Measurements from ENCODE around the gene KNDC1. TPM values are rescaled to one million over a fixed set of nuclear protein-coding genes. Genes with fewer than 3 reads are reported as not detected.

The KNDC1 gene
- total RNA-seq, 2 experiments from 2014 or later: 0.32 TPM; not detected in 1

GRCh38 chr10:133185421-133185820, 25.4 kb downstream of the KNDC1 start:
- no peaks in the 10 kb centered on the region for H3K36me3 Mint-ChIP-seq
- H3K4me1 Mint-ChIP-seq: no peaks in the 10 kb centered on the region
- no peak overlapping the region for H3K4me3 Mint-ChIP-seq
- H3K27ac Mint-ChIP-seq: no peak overlapping the region
- no peak for DNase-seq
- peaks cover 5% of the 10 kb centered on the region for H3K9me3 Mint-ChIP-seq (ENCODE audit: low read depth)
- no peak for ATAC-seq
- no peaks in the 10 kb centered on the region for H3K27me3 Mint-ChIP-seq
- CTCF ChIA-PET: no interaction called here

- no peak overlapping the region for H3K4me3 Mint-ChIP-seq
Observed at GRCh38 chr10:133185916-133186315, 25.9 kb downstream of the KNDC1 start.

GRCh38 chr10:133186416-133187090, 26.5 kb downstream of the KNDC1 start:
- Mint-ChIP-seq H3K4me3 (no peak overlapping the region), H3K9me3 (ENCODE audit: low read depth) (peaks cover 5% of the 10 kb centered on the region)

More at GRCh38 chr10:133185916-133186315, 25.9 kb downstream of the KNDC1 start:
- Mint-ChIP-seq H3K4me1 (no peaks in the 10 kb centered on the region), H3K36me3 (no peaks in the 10 kb centered on the region), H3K9me3 (ENCODE audit: low read depth) (peaks cover 5% of the 10 kb centered on the region), H3K27ac (no peak overlapping the region), H3K27me3 (no peaks in the 10 kb centered on the region)
- DNase-seq (no peak), ATAC-seq (no peak)
- CTCF ChIA-PET: no interaction called here

DNA sequence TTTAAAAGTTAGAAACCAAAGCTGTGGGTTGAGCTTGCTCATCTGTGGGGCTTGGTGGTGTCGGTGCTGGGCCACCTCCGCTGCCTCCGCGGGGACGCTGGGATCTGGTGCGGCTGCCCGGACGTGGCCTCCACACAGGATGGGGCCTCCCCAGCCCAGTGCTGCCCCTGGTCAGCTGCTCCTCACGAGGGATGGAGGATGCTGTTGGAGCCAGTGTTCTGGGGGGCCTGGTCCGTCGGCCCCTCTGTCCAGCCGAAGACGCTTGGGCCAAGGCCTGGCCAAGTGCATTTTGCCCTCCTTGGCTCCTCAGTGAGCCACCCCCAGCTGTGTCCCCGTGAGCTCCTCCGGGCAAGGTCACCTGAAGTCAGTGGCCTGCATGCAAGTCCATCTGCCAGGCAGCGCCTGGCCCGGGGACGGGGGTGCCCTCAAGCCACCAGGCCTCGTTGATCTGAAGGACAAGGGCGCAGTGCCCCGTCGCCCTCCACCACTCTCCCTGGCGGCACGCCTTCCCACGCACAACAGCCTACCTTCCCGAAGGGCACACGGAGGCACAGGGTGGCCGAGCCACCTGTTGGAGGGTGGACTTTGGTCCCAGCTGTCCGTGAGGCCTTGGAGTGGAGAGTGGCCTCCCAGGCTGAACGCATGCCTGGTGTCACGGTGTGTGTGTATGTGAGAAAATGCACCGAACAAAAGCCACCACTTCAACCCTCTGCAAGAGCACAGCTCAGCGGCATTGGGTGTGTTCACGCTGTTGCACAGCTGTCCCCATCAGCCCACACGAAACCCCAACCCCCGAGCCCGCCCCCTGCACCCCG, 27.3 kb downstream of the KNDC1 start:
- CTCF ChIA-PET: no interaction called here
- DNase-seq (no peak), ATAC-seq (no peak)
- H3K9me3 Mint-ChIP-seq (ENCODE audit: low read depth): peaks cover 5% of the 10 kb centered on the region
- no peaks in the 10 kb centered on the region for H3K36me3 Mint-ChIP-seq
- H3K27me3 Mint-ChIP-seq: peaks cover 6% of the 10 kb centered on the region
- no peaks in the 10 kb centered on the region for H3K4me1 Mint-ChIP-seq
- H3K27ac Mint-ChIP-seq: no peak overlapping the region
- H3K4me3 Mint-ChIP-seq: no peak overlapping the region

More at GRCh38 chr10:133186416-133187090, 26.5 kb downstream of the KNDC1 start:
- ATAC-seq (no peak), DNase-seq (no peak)
- H3K4me1 Mint-ChIP-seq: no peaks in the 10 kb centered on the region
- H3K27me3 Mint-ChIP-seq: no peaks in the 10 kb centered on the region
- no peak overlapping the region for H3K27ac Mint-ChIP-seq
- CTCF ChIA-PET: no interaction called here
- no peaks in the 10 kb centered on the region for H3K36me3 Mint-ChIP-seq

DNA sequence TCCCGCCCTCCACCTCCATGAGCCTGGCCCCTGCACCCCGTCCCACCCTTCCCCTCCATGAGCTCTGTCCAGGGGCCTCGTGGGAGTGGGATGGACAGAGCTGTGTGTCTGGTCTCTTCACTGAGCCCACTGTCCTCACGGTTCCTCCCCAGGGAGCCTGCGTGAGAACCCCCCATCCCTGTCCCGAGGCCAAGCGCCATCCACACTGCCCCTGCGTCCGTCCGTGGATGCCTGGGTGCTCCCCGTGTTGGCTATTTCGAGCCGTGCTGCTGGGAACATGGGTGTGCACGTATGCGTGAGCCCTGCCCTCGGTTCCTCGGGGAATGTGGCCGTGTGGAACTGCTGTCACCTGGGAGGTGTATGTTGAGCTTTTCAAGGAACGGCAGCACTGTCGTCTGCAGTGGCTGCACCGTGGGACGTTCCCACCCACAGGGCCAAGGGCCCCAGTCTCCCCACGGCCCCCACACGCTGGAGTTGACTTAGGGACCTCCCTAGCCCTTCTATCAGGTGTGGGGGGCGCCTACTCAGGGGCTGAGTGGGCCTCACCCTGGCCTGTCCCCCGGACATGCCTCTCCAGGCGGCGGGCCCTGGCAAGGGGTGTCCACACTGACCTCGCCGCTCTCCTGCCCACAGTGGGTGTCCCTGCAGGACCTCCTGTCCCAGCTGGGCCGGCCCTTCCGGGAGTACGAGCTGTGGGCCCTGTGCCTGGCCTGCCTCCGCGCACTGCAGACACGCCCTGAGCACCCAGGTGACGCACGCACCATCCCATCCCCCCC, 28.1 kb downstream of the KNDC1 start:
- ATAC-seq: no peak
- CTCF ChIA-PET: no interaction called here
- H3K4me3 Mint-ChIP-seq: no peak overlapping the region

GRCh38 chr10:133189256-133189655, 29.2 kb downstream of the KNDC1 start:
- Mint-ChIP-seq H3K4me3 (no peak overlapping the region), H3K27ac (no peak overlapping the region), H3K9me3 (ENCODE audit: low read depth) (peaks cover 2% of the 10 kb centered on the region), H3K4me1 (no peaks in the 10 kb centered on the region), H3K27me3 (peaks cover 14% of the 10 kb centered on the region), H3K36me3 (no peaks in the 10 kb centered on the region)
- CTCF ChIA-PET: no interaction called here
- no peak for DNase-seq
- ATAC-seq: no peak

More for the DNA sequence above, 28.1 kb downstream of the KNDC1 start:
- Mint-ChIP-seq H3K27ac (no peak overlapping the region), H3K27me3 (peaks cover 10% of the 10 kb centered on the region), H3K9me3 (ENCODE audit: low read depth) (peaks cover 5% of the 10 kb centered on the region), H3K4me1 (no peaks in the 10 kb centered on the region), H3K36me3 (no peaks in the 10 kb centered on the region)
- no peak for DNase-seq

DNA sequence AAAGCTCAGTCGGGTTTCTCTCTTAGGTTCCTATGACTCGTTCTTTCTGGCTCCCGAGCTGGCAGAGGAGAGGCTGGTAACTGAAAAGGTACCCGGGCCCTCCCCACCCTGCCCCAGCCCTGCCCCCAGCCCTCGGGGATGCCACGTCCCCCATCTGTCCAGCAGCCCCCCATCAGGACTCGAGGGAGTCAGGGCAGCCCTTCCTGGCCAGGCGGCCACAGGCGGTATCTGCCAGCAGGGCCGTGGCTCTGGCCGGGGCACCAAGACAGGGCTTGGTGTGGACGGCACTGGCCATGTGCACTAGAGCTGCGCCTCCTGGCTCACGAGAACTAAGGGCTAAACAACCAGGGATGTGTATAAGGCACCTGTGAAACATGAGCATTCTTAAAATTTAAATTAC, 29.7 kb downstream of the KNDC1 start:
- H3K4me3 Mint-ChIP-seq: no peak overlapping the region
- H3K9me3 Mint-ChIP-seq (ENCODE audit: low read depth): no peaks in the 10 kb centered on the region
- H3K27me3 Mint-ChIP-seq: peaks cover 14% of the 10 kb centered on the region
- no peak overlapping the region for H3K27ac Mint-ChIP-seq
- ATAC-seq (no peak), DNase-seq (no peak)
- H3K36me3 Mint-ChIP-seq: no peaks in the 10 kb centered on the region
- CTCF ChIA-PET: no interaction called here
- H3K4me1 Mint-ChIP-seq: no peaks in the 10 kb centered on the region

- ATAC-seq (no peak), DNase-seq (no peak)
- no peak overlapping the region for H3K27ac Mint-ChIP-seq
- H3K4me1 Mint-ChIP-seq: no peaks in the 10 kb centered on the region
- no peak overlapping the region for H3K4me3 Mint-ChIP-seq
- peaks cover 14% of the 10 kb centered on the region for H3K27me3 Mint-ChIP-seq
- CTCF ChIA-PET: no interaction called here
- no peaks in the 10 kb centered on the region for H3K36me3 Mint-ChIP-seq
- no peaks in the 10 kb centered on the region for H3K9me3 Mint-ChIP-seq (ENCODE audit: low read depth)
Observed at GRCh38 chr10:133190225-133190624, 30.2 kb downstream of the KNDC1 start.

DNA sequence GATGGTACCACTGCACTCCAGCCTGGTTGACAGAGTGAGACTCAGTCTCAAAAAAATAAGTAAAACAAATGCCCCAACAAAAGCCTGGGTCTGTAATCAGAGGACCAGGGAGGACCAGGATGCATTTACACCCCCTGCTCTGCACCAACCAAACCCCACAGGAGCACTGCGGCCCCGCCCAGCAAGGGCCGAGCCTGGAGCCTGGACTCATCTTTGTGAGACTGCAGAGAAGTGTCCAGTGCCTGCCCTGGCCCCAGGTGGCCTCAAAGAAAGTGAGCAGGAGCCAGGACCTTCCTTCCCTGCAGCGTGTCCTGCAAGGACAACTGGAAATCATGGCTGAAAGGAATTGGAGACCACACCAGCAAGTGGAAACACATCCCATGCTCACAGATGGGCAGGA, 31.6 kb downstream of the KNDC1 start:
- Mint-ChIP-seq H3K4me3 (no peak overlapping the region), H3K27me3 (peaks cover 14% of the 10 kb centered on the region), H3K27ac (no peak overlapping the region), H3K9me3 (ENCODE audit: low read depth) (no peaks in the 10 kb centered on the region), H3K4me1 (no peaks in the 10 kb centered on the region), H3K36me3 (no peaks in the 10 kb centered on the region)
- DNase-seq (no peak), ATAC-seq (no peak)
- CTCF ChIA-PET: no interaction called here

DNA sequence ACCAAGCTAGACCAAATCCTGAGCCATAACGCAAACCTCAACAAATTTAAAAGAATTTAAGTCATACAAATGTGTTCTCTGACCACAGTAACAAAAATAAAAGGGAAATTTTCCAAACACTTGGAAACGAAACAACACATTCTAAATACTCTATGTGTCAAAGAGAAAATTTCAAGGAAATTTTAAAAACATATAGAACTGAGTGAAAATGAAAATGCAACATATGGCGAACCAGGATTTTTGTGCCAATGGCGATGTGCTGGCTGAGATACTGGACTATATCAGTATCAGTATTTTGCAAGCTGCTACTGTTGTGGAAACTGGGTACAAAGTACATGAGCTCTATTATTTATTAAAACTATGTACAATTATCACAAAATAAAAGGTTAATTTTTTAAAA, 34.1 kb downstream of the KNDC1 start:
- Mint-ChIP-seq H3K4me1 (no peaks in the 10 kb centered on the region), H3K4me3 (no peak overlapping the region), H3K27me3 (peaks cover 14% of the 10 kb centered on the region), H3K27ac (no peak overlapping the region), H3K9me3 (ENCODE audit: low read depth) (no peaks in the 10 kb centered on the region), H3K36me3 (no peaks in the 10 kb centered on the region)
- CTCF ChIA-PET: no interaction called here
- ATAC-seq: no peak
- no peak for DNase-seq

GRCh38 chr10:133195096-133195495, 35.1 kb downstream of the KNDC1 start:
- Mint-ChIP-seq H3K4me3 (no peak overlapping the region), H3K27me3 (peaks cover 14% of the 10 kb centered on the region), H3K9me3 (ENCODE audit: low read depth) (no peaks in the 10 kb centered on the region), H3K27ac (no peak overlapping the region), H3K36me3 (no peaks in the 10 kb centered on the region), H3K4me1 (no peaks in the 10 kb centered on the region)
- no peak for DNase-seq
- CTCF ChIA-PET: no interaction called here
- ATAC-seq: no peak

- Mint-ChIP-seq H3K4me1 (no peaks in the 10 kb centered on the region), H3K4me3 (no peak overlapping the region), H3K27me3 (peaks cover 14% of the 10 kb centered on the region), H3K9me3 (ENCODE audit: low read depth) (no peaks in the 10 kb centered on the region), H3K36me3 (no peaks in the 10 kb centered on the region), H3K27ac (no peak overlapping the region)
- DNase-seq: no peak
- no peak for ATAC-seq
- CTCF ChIA-PET: no interaction called here
Observed at GRCh38 chr10:133195611-133196010, 35.6 kb downstream of the KNDC1 start.

GRCh38 chr10:133196221-133196915, 36.3 kb downstream of the KNDC1 start:
- Mint-ChIP-seq H3K9me3 (ENCODE audit: low read depth) (no peaks in the 10 kb centered on the region), H3K4me1 (no peaks in the 10 kb centered on the region), H3K27ac (no peak overlapping the region), H3K4me3 (no peak overlapping the region), H3K36me3 (no peaks in the 10 kb centered on the region), H3K27me3 (peaks cover 14% of the 10 kb centered on the region)
- CTCF ChIA-PET: no interaction called here
- ATAC-seq (no peak), DNase-seq (no peak)

Measured in activated CD8-positive, alpha-beta memory T cell treated with anti-CD3 and anti-CD28 coated beads, Interleukin-2, amount 10 ng/mL, durations not matched to agents 7 days and 5 days (primary cell).